ENCODE data around the gene SYNE1. TPM values are rescaled to one million over a fixed set of nuclear protein-coding genes. Genes with fewer than 3 reads are reported as not detected.

The SYNE1 gene
- total RNA-seq, 6 donors from 2014 or later = 160 to 859 (median 490) TPM

DNA sequence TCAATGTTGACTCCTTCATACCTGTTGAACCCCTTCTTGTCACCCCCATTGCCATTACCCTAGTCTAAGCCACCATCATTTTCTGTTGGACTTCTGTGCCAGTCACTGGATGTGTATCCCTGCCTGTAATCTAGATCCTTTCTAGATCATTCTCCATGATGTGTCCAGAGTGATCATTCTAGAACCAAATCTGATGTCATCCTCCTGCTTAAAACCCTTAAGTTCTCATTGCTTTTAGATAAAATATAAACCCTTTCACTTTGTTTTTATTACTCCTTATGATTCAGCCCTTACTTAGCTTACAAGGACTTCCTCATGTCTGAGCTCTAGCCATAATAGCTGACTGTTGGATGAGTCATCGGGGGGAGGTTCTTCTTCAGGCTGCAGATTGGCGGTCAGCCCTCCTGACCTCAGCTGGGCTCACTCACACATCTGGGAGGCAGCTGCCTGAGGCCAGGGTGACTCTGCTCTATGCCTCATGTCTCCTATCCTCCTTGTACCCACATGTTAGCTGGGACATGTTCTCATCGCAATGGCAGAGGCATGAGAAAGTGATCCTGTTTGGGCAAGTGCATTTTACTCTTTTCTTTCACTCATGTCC, 542.1 kb downstream of the SYNE1 start:
- DNase-seq (peak in 1 of 2 donors; percentile 88), ATAC-seq (ENCODE audit: low FRiP score in 2 of 2) (peak; percentile 81 to 91)
- Histone ChIP-seq H3K27me3 (no peaks in the 10 kb centered on the region), H3K36me3 (no peaks in the 10 kb centered on the region), H3K4me1 (peaks cover 11 to 27% (median 18%) of the 10 kb centered on the region in 4 donors), H3K4me3 (no peak overlapping the region), H3K9me3 (no peaks in the 10 kb centered on the region), H3K27ac (peak overlapping the region; percentile 31 to 75 (median 62))
- TF ChIP-seq POLR2AphosphoS5 (IDR thresholded peaks at IDR 0.05) (peak in 1 of 2 donors; percentile 36), EP300 (IDR thresholded peaks at IDR 0.05) (peak in 1 of 4 donors; percentile 1), POLR2A (IDR thresholded peaks at IDR 0.05) (no peak), CTCF (IDR thresholded peaks at IDR 0.05) (no peak)
- whole genome bisulfite sequencing, 2 donors = 49 to 73% methylated on average over 3 of the region's 3 CpGs

- Histone ChIP-seq H3K36me3 (no peaks in the 10 kb centered on the region), H3K27me3 (no peaks in the 10 kb centered on the region), H3K9me3 (no peaks in the 10 kb centered on the region), H3K27ac (peak overlapping the region in 1 of 4 donors; percentile 31), H3K4me1 (peaks cover 4 to 19% (median 11%) of the 10 kb centered on the region in 4 donors), H3K4me3 (no peak overlapping the region)
- DNase-seq = no peak
- 92 to 94% methylated on average over 4 of the region's 4 CpGs for WGBS, 2 donors
- TF ChIP-seq EP300 (IDR thresholded peaks at IDR 0.05) = no peak
- TF ChIP-seq CTCF (IDR thresholded peaks at IDR 0.05) = no peak
- no peak for TF ChIP-seq POLR2AphosphoS5 (IDR thresholded peaks at IDR 0.05)
- TF ChIP-seq POLR2A (IDR thresholded peaks at IDR 0.05) = no peak
- no peak for ATAC-seq (ENCODE audit: low FRiP score in 2 of 2)
These were observed 542.9 kb downstream of the SYNE1 start for GRCh38 chr6:152094276-152094675.

DNA sequence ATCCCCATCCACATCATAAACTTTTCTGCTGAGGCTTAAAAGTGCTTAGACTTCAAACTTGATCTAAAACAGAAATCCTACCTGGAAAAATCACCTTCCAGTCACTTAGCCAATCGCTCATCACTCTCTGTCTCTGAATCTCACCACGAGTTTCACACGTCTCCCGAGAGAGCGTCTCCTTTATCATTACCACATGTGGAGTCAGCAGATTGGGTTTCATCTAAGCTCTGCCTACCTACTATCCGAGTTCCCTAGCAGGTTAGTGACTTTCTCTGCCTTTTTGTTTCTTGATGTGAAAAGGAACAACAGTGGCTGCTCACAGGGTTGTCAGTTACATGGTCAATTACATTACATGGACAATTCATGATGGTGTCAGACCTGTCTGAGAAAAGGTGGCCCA, 543.5 kb downstream of the SYNE1 start:
- Histone ChIP-seq H3K4me3 (no peak overlapping the region), H3K4me1 (peaks cover 4 to 19% (median 11%) of the 10 kb centered on the region in 4 donors), H3K9me3 (no peaks in the 10 kb centered on the region), H3K27me3 (no peaks in the 10 kb centered on the region), H3K27ac (no peak overlapping the region), H3K36me3 (no peaks in the 10 kb centered on the region)
- DNase-seq (no peak), ATAC-seq (ENCODE audit: low FRiP score in 2 of 2) (no peak)
- WGBS, 2 donors = 72 to 83% methylated on average over 6 of the region's 6 CpGs
- TF ChIP-seq POLR2A (IDR thresholded peaks at IDR 0.05) (no peak), CTCF (IDR thresholded peaks at IDR 0.05) (no peak), EP300 (IDR thresholded peaks at IDR 0.05) (no peak), POLR2AphosphoS5 (IDR thresholded peaks at IDR 0.05) (no peak)

- TF ChIP-seq POLR2AphosphoS5 (IDR thresholded peaks at IDR 0.05) (no peak), POLR2A (IDR thresholded peaks at IDR 0.05) (no peak), EP300 (IDR thresholded peaks at IDR 0.05) (no peak), CTCF (IDR thresholded peaks at IDR 0.05) (no peak)
- Histone ChIP-seq H3K4me3 (no peak overlapping the region), H3K27ac (no peak overlapping the region), H3K36me3 (no peaks in the 10 kb centered on the region), H3K9me3 (no peaks in the 10 kb centered on the region), H3K27me3 (no peaks in the 10 kb centered on the region), H3K4me1 (peaks cover 4 to 19% (median 11%) of the 10 kb centered on the region in 4 donors)
- no peak for DNase-seq
- peak in 1 of 2 donors; percentile 21 for ATAC-seq (ENCODE audit: low FRiP score in 2 of 2)
- WGBS, 2 donors = 82 to 96% methylated on average over 4 of the region's 4 CpGs
These were observed 545.3 kb downstream of the SYNE1 start for GRCh38 chr6:152091851-152092341.

- ATAC-seq (ENCODE audit: low FRiP score in 2 of 2) (no peak), DNase-seq (no peak)
- TF ChIP-seq CTCF (IDR thresholded peaks at IDR 0.05) = no peak
- no peak for TF ChIP-seq EP300 (IDR thresholded peaks at IDR 0.05)
- TF ChIP-seq POLR2AphosphoS5 (IDR thresholded peaks at IDR 0.05) = no peak
- TF ChIP-seq POLR2A (IDR thresholded peaks at IDR 0.05) = no peak
- WGBS, 2 donors = 45 to 49% methylated on average over 2 of the region's 2 CpGs
- H3K27me3 ChIP-seq = no peaks in the 10 kb centered on the region
- no peaks in the 10 kb centered on the region for H3K36me3 ChIP-seq
- no peaks in the 10 kb centered on the region for H3K9me3 ChIP-seq
- H3K4me1 ChIP-seq = peaks cover 4 to 19% (median 11%) of the 10 kb centered on the region in 4 donors
- no peak overlapping the region for H3K27ac ChIP-seq
- no peak overlapping the region for H3K4me3 ChIP-seq
These were observed 546.0 kb downstream of the SYNE1 start for GRCh38 chr6:152091201-152091600.

All from upper lobe of left lung (tissue), 6 donors.